WTC11 (cell line): ENCODE measurements around the gene ACO2. TPM values are rescaled to one million over a fixed set of nuclear protein-coding genes. Genes with fewer than 3 reads are reported as not detected.
A peak's percentile ranks its signal among the peaks of the same experiment; 100 is the strongest.

Experiments used
- ATAC-seq: fragments of 200-7000 bp; cut with Tn5 transposase; 2 replicates; pipeline ENCODE4 v1.10.0; 2021; ENCODE audit warnings: mild to moderate bottlenecking, moderate library complexity
- CTCF ChIA-PET: fragments of 300-600 bp; sonication (Branson Sonifier 250); formaldehyde crosslinking; loops from one replicate; lab custom pipeline; 2021; ENCODE audit warnings: antibody characterized with exemption; lab: Charles Lee
- POLR2A ChIA-PET: fragments of 350-600 bp; sonication (Branson Sonifier 250); formaldehyde crosslinking; loops from one replicate; lab custom pipeline; 2021; ENCODE audit warnings: antibody characterized with exemption; lab: Charles Lee
- DNase-seq: peaks from one replicate; pipeline ENCODE4 v3.0.0; 2021; ENCODE audit warnings: low spot score
- H3K27ac Mint-ChIP-seq: 2 replicates; pipeline ENCODE4 v1.8.0; 2021; ENCODE audit warnings: mixed read lengths
- H3K27me3 Mint-ChIP-seq: 2 replicates; pipeline ENCODE4 v1.8.0; 2021; ENCODE audit warnings: low read depth, mild to moderate bottlenecking, moderate library complexity, mixed read lengths
- H3K36me3 Mint-ChIP-seq: 2 replicates; pipeline ENCODE4 v1.8.0; 2021; ENCODE audit warnings: mixed read lengths
- H3K4me1 Mint-ChIP-seq: 2 replicates; pipeline ENCODE4 v1.8.0; 2022; ENCODE audit warnings: mixed read lengths
- H3K4me3 Mint-ChIP-seq: 2 replicates; pipeline ENCODE4 v1.8.0; 2021; ENCODE audit warnings: mild to moderate bottlenecking, moderate library complexity, mixed read lengths
- H3K9me3 Mint-ChIP-seq: 2 replicates; pipeline ENCODE4 v1.8.0; 2021; ENCODE audit warnings: mixed read lengths
- AFF4 ChIP-seq: sonication (generic); formaldehyde crosslinking; IDR thresholded peaks from 2 replicates; pipeline ENCODE4 v1.8.1; 2023; ENCODE audit warnings: mild to moderate bottlenecking, missing genetic modification reagents, borderline replicate concordance
- CBFB ChIP-seq: sonication (generic); formaldehyde crosslinking; IDR thresholded peaks from 2 replicates; pipeline ENCODE4 v1.8.1; 2022; ENCODE audit warnings: mild to moderate bottlenecking, low read depth, missing genetic modification reagents
- FOXJ3 ChIP-seq: sonication (generic); formaldehyde crosslinking; IDR thresholded peaks from 2 replicates; pipeline ENCODE4 v1.9.0; 2021; ENCODE audit warnings: missing genetic modification reagents, mild to moderate bottlenecking, borderline replicate concordance
- GTF2I ChIP-seq: fragments of 250-450 bp; sonication (Bioruptor Pico); conservative IDR thresholded peaks from 2 replicates; pipeline ENCODE4 v1.4.0; 2021; ENCODE audit warnings: mild to moderate bottlenecking
- HMGA2 ChIP-seq: fragments of 250-450 bp; sonication (Bioruptor Pico); IDR thresholded peaks from 2 replicates; pipeline ENCODE4 v1.4.0; 2021; ENCODE audit warnings: mild to moderate bottlenecking, moderate library complexity
- IRF2 ChIP-seq: sonication (generic); formaldehyde crosslinking; IDR thresholded peaks from 2 replicates; pipeline ENCODE4 v1.8.0; 2022; ENCODE audit warnings: low read depth, missing genetic modification reagents, borderline replicate concordance
- MAX ChIP-seq: sonication (generic); formaldehyde crosslinking; IDR thresholded peaks from 2 replicates; pipeline ENCODE4 v1.8.0; 2022; ENCODE audit warnings: mild to moderate bottlenecking, missing genetic modification reagents
- MXD4 ChIP-seq: fragments of 250-450 bp; sonication (Bioruptor Pico); IDR thresholded peaks from 2 replicates; pipeline ENCODE4 v1.8.0; 2021; ENCODE audit warnings: mild to moderate bottlenecking, moderate library complexity, borderline replicate concordance
- NR3C1 ChIP-seq: sonication (generic); formaldehyde crosslinking; conservative IDR thresholded peaks from 2 replicates; pipeline ENCODE4 v1.8.1; 2023; ENCODE audit warnings: low read depth, mild to moderate bottlenecking, missing genetic modification reagents
- OVOL2 ChIP-seq: fragments of 250-450 bp; sonication (Bioruptor Pico); IDR thresholded peaks from 2 replicates; pipeline ENCODE4 v1.9.0; 2021; ENCODE audit warnings: mild to moderate bottlenecking, borderline replicate concordance
- RORB ChIP-seq: fragments of 250-450 bp; sonication (Bioruptor Pico); IDR thresholded peaks from 2 replicates; pipeline ENCODE4 v1.9.0; 2021; ENCODE audit warnings: mild to moderate bottlenecking
- SP1 ChIP-seq: sonication (generic); formaldehyde crosslinking; conservative IDR thresholded peaks from 2 replicates; pipeline ENCODE4 v1.8.1; 2022; ENCODE audit warnings: missing genetic modification reagents
- TP53 ChIP-seq: sonication (generic); formaldehyde crosslinking; IDR thresholded peaks from 2 replicates; pipeline ENCODE4 v1.8.1; 2023; ENCODE audit warnings: mild to moderate bottlenecking, missing genetic modification reagents
- ZBTB21 ChIP-seq: sonication (generic); formaldehyde crosslinking; IDR thresholded peaks from 2 replicates; pipeline ENCODE4 v1.8.1; 2023; ENCODE audit warnings: mild to moderate bottlenecking, missing genetic modification reagents, borderline replicate concordance
- ZNF396 ChIP-seq: fragments of 250-450 bp; sonication (Bioruptor Pico); IDR thresholded peaks from 2 replicates; pipeline ENCODE4 v1.8.0; 2021; ENCODE audit warnings: mild to moderate bottlenecking, moderate library complexity, borderline replicate concordance
- ZNF416 ChIP-seq: fragments of 250-450 bp; sonication (Bioruptor Pico); IDR thresholded peaks from 2 replicates; pipeline ENCODE4 v1.9.0; 2021; ENCODE audit warnings: mild to moderate bottlenecking, inconsistent platforms
- ZNF671 ChIP-seq: fragments of 250-450 bp; sonication (Bioruptor Pico); IDR thresholded peaks from 2 replicates; pipeline ENCODE4 v1.8.0; 2021; ENCODE audit warnings: mild to moderate bottlenecking
- ZSCAN18 ChIP-seq: fragments of 250-450 bp; sonication (Bioruptor Pico); IDR thresholded peaks from 2 replicates; pipeline ENCODE4 v2.1.2; 2022; ENCODE audit warnings: mild to moderate bottlenecking, moderate library complexity
- total RNA-seq: library from RNA; stranded (reverse); gene quantifications from 3 replicates; pipeline ENCODE4 v1.2.3, GENCODE V29; 2021
- TF ChIP-seq, protein P1 (sequence below): sonication (generic); formaldehyde crosslinking; conservative IDR thresholded peaks from 2 replicates; pipeline ENCODE4 v1.8.1; 2023; ENCODE audit warnings: mild to moderate bottlenecking, low read depth, missing genetic modification reagents, moderate library complexity
- TF ChIP-seq, protein P2 (sequence below): sonication (generic); formaldehyde crosslinking; IDR thresholded peaks from 2 replicates; pipeline ENCODE4 v1.8.0; 2022; ENCODE audit warnings: missing genetic modification reagents
- TF ChIP-seq, protein P3 (sequence below): sonication (generic); formaldehyde crosslinking; IDR thresholded peaks from 2 replicates; pipeline ENCODE4 v1.8.0; 2022; ENCODE audit warnings: mild to moderate bottlenecking, missing genetic modification reagents

The ACO2 gene
- total RNA-seq, 1 experiment from 2014 or later, result 104 TPM

DNA sequence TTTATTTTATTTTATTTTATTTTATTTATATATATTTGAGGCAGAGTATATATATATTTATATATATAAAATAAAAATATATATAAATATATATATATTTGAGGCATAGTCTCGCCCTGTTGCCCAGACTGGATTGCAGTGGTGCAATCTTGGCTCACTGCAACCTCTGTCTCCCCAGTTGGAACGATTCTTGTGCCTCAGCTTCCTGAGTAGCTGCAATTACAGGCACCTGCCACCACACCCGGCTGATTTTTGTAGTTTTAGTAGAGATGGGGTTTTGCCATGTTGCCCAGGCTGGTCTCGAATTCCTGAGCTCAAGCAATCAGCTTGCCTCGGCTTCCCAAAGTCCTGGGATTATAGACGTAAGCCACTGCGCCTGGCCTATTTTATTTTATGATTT, 31.4 kb downstream of the ACO2 start:
- TF ChIP-seq AFF4 (CRISPR knock-in tag) (no peak), OVOL2 (CRISPR knock-in tag) (no peak), IRF2 (no peak), MXD4 (CRISPR knock-in tag) (no peak), HMGA2 (CRISPR knock-in tag) (peak; percentile 88), NR3C1 (CRISPR knock-in tag) (no peak)
- TF ChIP-seq, protein P1, sequence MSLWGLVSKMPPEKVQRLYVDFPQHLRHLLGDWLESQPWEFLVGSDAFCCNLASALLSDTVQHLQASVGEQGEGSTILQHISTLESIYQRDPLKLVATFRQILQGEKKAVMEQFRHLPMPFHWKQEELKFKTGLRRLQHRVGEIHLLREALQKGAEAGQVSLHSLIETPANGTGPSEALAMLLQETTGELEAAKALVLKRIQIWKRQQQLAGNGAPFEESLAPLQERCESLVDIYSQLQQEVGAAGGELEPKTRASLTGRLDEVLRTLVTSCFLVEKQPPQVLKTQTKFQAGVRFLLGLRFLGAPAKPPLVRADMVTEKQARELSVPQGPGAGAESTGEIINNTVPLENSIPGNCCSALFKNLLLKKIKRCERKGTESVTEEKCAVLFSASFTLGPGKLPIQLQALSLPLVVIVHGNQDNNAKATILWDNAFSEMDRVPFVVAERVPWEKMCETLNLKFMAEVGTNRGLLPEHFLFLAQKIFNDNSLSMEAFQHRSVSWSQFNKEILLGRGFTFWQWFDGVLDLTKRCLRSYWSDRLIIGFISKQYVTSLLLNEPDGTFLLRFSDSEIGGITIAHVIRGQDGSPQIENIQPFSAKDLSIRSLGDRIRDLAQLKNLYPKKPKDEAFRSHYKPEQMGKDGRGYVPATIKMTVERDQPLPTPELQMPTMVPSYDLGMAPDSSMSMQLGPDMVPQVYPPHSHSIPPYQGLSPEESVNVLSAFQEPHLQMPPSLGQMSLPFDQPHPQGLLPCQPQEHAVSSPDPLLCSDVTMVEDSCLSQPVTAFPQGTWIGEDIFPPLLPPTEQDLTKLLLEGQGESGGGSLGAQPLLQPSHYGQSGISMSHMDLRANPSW (CRISPR knock-in tag), result no peak
- TF ChIP-seq, protein P2, sequence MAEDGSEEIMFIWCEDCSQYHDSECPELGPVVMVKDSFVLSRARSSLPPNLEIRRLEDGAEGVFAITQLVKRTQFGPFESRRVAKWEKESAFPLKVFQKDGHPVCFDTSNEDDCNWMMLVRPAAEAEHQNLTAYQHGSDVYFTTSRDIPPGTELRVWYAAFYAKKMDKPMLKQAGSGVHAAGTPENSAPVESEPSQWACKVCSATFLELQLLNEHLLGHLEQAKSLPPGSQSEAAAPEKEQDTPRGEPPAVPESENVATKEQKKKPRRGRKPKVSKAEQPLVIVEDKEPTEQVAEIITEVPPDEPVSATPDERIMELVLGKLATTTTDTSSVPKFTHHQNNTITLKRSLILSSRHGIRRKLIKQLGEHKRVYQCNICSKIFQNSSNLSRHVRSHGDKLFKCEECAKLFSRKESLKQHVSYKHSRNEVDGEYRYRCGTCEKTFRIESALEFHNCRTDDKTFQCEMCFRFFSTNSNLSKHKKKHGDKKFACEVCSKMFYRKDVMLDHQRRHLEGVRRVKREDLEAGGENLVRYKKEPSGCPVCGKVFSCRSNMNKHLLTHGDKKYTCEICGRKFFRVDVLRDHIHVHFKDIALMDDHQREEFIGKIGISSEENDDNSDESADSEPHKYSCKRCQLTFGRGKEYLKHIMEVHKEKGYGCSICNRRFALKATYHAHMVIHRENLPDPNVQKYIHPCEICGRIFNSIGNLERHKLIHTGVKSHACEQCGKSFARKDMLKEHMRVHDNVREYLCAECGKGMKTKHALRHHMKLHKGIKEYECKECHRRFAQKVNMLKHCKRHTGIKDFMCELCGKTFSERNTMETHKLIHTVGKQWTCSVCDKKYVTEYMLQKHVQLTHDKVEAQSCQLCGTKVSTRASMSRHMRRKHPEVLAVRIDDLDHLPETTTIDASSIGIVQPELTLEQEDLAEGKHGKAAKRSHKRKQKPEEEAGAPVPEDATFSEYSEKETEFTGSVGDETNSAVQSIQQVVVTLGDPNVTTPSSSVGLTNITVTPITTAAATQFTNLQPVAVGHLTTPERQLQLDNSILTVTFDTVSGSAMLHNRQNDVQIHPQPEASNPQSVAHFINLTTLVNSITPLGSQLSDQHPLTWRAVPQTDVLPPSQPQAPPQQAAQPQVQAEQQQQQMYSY (CRISPR knock-in tag), result no peak
- CTCF ChIA-PET, result interaction anchor here (0.8 to 5.1 kb wide), 10 partner anchors 18 to 97 kb away, joined by 3 to 39 read pairs (median 5); partner anchors contain the start of genes ACO2 and PHF5A
- no peak for DNase-seq
- H3K4me1 Mint-ChIP-seq, result no peaks in the 10 kb centered on the region
- no peak overlapping the region for H3K4me3 Mint-ChIP-seq
- no peak overlapping the region for H3K27ac Mint-ChIP-seq
- peaks cover 21% of the 10 kb centered on the region for H3K36me3 Mint-ChIP-seq
- POLR2A ChIA-PET, result no interaction called here
- H3K9me3 Mint-ChIP-seq, result no peaks in the 10 kb centered on the region
- no peak for ATAC-seq
- H3K27me3 Mint-ChIP-seq, result no peaks in the 10 kb centered on the region

- H3K4me1 Mint-ChIP-seq, result no peaks in the 10 kb centered on the region
- ChIA-PET POLR2A (interaction anchor here (1.1 kb wide), 1 partner anchor 24 kb away, joined by 3 read pairs; no protein-coding TSS in a partner anchor), CTCF (interaction anchor here (0.5 to 5.1 kb wide), 12 partner anchors 10 to 208 kb away, joined by 3 to 39 read pairs (median 6); partner anchors contain the start of genes ACO2 and PHF5A)
- H3K27ac Mint-ChIP-seq, result no peak overlapping the region
- DNase-seq (no peak), ATAC-seq (peak; percentile 78)
- peaks cover 21% of the 10 kb centered on the region for H3K36me3 Mint-ChIP-seq
- H3K27me3 Mint-ChIP-seq, result no peaks in the 10 kb centered on the region
- no peaks in the 10 kb centered on the region for H3K9me3 Mint-ChIP-seq
- H3K4me3 Mint-ChIP-seq, result no peak overlapping the region
- no peak for TF ChIP-seq ZNF671 (CRISPR knock-in tag)
- no peak for TF ChIP-seq CBFB
- no peak for TF ChIP-seq ZBTB21 (CRISPR knock-in tag)
- TF ChIP-seq HMGA2 (CRISPR knock-in tag), result no peak
- no peak for TF ChIP-seq ZSCAN18
- TF ChIP-seq MAX (CRISPR knock-in tag), result no peak
- TF ChIP-seq ZNF416, result no peak
- TF ChIP-seq RORB (CRISPR knock-in tag), result no peak
- TF ChIP-seq, protein P3, sequence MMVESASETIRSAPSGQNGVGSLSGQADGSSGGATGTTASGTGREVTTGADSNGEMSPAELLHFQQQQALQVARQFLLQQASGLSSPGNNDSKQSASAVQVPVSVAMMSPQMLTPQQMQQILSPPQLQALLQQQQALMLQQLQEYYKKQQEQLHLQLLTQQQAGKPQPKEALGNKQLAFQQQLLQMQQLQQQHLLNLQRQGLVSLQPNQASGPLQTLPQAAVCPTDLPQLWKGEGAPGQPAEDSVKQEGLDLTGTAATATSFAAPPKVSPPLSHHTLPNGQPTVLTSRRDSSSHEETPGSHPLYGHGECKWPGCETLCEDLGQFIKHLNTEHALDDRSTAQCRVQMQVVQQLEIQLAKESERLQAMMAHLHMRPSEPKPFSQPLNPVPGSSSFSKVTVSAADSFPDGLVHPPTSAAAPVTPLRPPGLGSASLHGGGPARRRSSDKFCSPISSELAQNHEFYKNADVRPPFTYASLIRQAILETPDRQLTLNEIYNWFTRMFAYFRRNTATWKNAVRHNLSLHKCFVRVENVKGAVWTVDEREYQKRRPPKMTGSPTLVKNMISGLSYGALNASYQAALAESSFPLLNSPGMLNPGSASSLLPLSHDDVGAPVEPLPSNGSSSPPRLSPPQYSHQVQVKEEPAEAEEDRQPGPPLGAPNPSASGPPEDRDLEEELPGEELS (CRISPR knock-in tag), result no peak
- TF ChIP-seq ZNF396 (CRISPR knock-in tag), result no peak
- no peak for TF ChIP-seq SP1 (CRISPR knock-in tag)
- no peak for TF ChIP-seq TP53 (CRISPR knock-in tag)
- TF ChIP-seq FOXJ3, result no peak
- TF ChIP-seq GTF2I (CRISPR knock-in tag), result no peak
Measured at GRCh38 chr22:41501209-41501608, 32.3 kb downstream of the ACO2 start.
